WERI-Rb-1 (cell line): ENCODE data around the gene CASZ1.

Experiments used
- DNase-seq: peaks from one replicate; pipeline ENCODE4 v3.0.0-alpha.2; 2020
- H3K27ac ChIP-seq: fragments of 250-450 bp; sonication (Bioruptor Pico); 2 replicates; pipeline ENCODE4 v1.5.1; 2020; ENCODE audit warnings: mild to moderate bottlenecking, moderate library complexity
- H3K27me3 ChIP-seq: fragments of 250-450 bp; sonication (Bioruptor Pico); 2 replicates; pipeline ENCODE4 v1.5.1; 2021; ENCODE audit warnings: mild to moderate bottlenecking, low read depth, moderate library complexity; ENCODE audit not compliant: insufficient read depth, severe bottlenecking
- H3K36me3 ChIP-seq: fragments of 250-450 bp; sonication (Bioruptor Pico); 2 replicates; pipeline ENCODE4 v1.5.1; 2020; ENCODE audit warnings: mild to moderate bottlenecking, moderate library complexity
- H3K4me3 ChIP-seq: 2 replicates; pipeline ENCODE4 v1.5.1; 2011; ENCODE audit warnings: low read depth, mild to moderate bottlenecking, control low read depth, low read length
- H3K9me3 ChIP-seq: fragments of 250-450 bp; sonication (Bioruptor Pico); 2 replicates; pipeline ENCODE4 v1.5.1; 2021; ENCODE audit warnings: mild to moderate bottlenecking, moderate library complexity; ENCODE audit not compliant: severe bottlenecking
- TF ChIP-seq, protein P1 (sequence below): IDR thresholded peaks from 2 replicates; pipeline ENCODE4 v1.5.1; 2011; ENCODE audit warnings: low read depth, mild to moderate bottlenecking, control low read depth, inconsistent platforms, low read length

Gene CASZ1

DNA sequence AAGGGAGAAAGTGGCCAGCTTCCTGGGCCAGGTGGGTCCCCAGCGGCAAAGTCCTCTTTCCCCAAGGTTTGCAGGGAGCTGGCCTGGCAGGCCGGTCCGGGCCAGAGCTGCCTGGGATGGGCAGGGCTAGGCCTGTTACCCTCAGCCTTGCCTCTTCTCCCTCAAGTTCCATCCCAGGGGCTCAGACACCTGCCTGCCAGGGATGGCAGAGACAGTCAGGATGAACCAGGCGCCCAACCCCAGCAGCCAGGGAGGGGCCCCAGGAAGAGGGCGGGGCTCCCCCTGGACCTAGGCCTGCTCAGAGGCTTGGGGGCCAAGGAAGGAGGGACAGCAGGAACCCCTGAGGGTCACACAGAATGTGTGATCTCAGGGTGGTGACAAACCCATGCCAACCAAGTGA lies 120.6 kb downstream of the CASZ1 start:
- Histone ChIP-seq H3K36me3 (peaks cover 2% of the 10 kb centered on the region), H3K9me3 (no peaks in the 10 kb centered on the region), H3K27me3 (no peaks in the 10 kb centered on the region), H3K27ac (peak overlapping the region; percentile 99), H3K4me3 (no peak overlapping the region)
- TF ChIP-seq, protein P1, sequence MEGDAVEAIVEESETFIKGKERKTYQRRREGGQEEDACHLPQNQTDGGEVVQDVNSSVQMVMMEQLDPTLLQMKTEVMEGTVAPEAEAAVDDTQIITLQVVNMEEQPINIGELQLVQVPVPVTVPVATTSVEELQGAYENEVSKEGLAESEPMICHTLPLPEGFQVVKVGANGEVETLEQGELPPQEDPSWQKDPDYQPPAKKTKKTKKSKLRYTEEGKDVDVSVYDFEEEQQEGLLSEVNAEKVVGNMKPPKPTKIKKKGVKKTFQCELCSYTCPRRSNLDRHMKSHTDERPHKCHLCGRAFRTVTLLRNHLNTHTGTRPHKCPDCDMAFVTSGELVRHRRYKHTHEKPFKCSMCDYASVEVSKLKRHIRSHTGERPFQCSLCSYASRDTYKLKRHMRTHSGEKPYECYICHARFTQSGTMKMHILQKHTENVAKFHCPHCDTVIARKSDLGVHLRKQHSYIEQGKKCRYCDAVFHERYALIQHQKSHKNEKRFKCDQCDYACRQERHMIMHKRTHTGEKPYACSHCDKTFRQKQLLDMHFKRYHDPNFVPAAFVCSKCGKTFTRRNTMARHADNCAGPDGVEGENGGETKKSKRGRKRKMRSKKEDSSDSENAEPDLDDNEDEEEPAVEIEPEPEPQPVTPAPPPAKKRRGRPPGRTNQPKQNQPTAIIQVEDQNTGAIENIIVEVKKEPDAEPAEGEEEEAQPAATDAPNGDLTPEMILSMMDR, result no peak
- DNase-seq, result no peak

DNA sequence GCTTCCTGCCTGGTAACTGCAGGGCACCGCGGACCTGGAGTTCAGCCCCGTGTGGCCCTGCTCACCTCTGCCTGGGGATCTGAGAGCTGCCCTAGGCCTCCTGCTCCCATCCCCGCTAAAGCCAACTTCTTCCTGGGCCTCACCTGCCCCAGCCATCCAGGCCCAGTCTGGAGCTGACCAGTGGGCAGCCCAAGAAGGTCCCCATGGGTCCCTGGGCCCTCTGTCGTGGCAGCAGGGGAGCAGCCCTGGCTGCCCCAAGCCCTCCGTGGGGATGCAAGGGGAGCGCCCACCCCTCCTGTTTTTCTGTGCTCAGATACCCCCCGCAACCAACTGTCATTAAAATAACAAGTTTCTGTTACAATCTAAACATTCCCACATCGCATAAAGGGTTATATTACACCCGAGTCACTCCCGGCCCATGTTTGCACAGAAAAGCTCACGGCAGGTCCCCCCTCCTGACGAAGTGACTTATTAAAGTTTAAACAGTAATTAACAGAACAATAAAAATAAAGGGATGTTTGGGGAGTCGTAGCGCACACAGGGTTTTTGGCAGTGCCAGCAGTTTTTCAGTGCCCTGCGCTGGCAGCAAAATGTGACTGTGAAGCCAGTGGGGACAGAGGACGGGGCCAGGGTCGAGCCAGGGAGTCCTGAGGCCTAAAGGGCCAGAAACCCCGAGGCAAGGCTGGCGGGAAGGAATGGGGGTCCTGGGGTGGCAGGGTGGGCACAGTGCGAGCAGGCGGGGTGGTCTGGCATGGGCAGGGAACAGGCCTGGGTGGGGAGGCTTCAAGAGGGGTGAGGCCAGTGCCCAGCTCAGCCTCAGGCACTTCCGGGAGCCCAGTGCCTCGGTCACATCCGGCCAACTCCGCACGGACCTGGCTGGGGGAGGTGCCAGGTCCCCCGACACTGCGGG lies 121.5 kb downstream of the CASZ1 start:
- Histone ChIP-seq H3K27ac (peak overlapping the region; percentile 99), H3K27me3 (no peaks in the 10 kb centered on the region), H3K9me3 (no peaks in the 10 kb centered on the region), H3K4me3 (no peak overlapping the region), H3K36me3 (peaks cover 2% of the 10 kb centered on the region)
- TF ChIP-seq, protein P1, result no peak
- no peak for DNase-seq

DNA sequence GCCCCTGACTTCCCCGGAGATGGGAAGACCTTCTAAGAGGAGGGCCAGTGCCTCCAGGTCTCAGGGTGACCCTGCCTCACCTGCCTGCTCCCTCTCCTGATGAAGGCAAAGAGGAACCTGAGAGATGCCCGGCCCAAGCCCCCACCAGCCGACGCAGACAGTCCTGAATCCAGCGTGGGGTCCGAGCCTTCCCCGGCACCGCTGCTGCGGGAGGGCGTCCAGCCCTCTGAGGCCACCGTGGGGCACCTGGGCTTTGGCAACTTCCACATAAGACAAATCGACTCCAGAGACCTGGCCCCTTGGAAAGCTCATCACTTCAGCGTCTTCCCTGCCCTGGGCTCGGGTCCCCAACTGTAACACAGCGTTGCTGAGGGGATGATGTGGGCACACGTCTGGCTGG lies 122.2 kb downstream of the CASZ1 start:
- DNase-seq, result no peak
- TF ChIP-seq, protein P1, result no peak
- H3K4me3 ChIP-seq, result no peak overlapping the region
- peak overlapping the region; percentile 99 for H3K27ac ChIP-seq
- no peaks in the 10 kb centered on the region for H3K27me3 ChIP-seq
- peaks cover 2% of the 10 kb centered on the region for H3K36me3 ChIP-seq
- no peaks in the 10 kb centered on the region for H3K9me3 ChIP-seq

DNA sequence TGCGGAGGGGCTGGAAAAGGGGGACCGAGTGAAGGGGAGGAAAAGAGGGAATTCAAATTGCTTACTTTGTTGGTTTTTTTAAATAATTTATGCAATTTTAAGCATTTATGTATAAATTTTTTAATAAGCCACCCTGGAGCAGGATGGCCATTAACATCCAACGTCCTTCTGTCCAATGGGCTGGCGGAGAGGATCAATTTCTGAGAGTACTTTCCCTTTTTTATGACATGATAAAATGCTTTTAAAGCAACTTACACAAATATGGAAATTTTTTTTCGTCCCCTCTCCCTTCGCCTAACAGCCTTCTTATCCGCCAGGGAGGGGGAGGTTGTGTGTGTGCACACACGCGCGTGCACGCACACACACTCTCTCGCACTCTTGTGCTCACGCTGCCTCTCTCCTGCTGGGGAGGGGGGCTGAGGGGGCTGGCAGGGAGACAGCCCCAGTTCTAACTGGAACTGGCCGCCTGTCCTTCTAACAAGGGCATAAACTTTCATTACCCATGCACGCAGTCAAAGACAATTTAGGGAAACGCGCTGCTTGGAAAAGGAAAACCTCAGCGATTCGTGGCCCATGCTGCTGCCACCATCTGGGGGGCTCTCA lies 123.2 kb downstream of the CASZ1 start:
- Histone ChIP-seq H3K27me3 (no peaks in the 10 kb centered on the region), H3K36me3 (peaks cover 10% of the 10 kb centered on the region), H3K4me3 (no peak overlapping the region), H3K9me3 (no peaks in the 10 kb centered on the region), H3K27ac (peak overlapping the region; percentile 99; the same call in 1 of the 2 replicates)
- TF ChIP-seq, protein P1, result no peak
- no peak for DNase-seq

- Histone ChIP-seq H3K36me3 (peaks cover 9% of the 10 kb centered on the region; the same call in 1 of the 2 replicates), H3K9me3 (no peaks in the 10 kb centered on the region), H3K4me3 (no peak overlapping the region), H3K27me3 (no peaks in the 10 kb centered on the region), H3K27ac (no peak overlapping the region)
- no peak for DNase-seq
- TF ChIP-seq, protein P1, result no peak
These were observed 123.9 kb downstream of the CASZ1 start for GRCh38 chr1:10672343-10673050.
